IPS DF 6.9 (cell line): ENCODE measurements around the gene IL21.

Experiments used
- DNase-seq: peaks from one replicate; pipeline ENCODE4 v3.0.0-alpha.2; 2013; ENCODE audit warnings: low read depth, low spot score
- H3K27ac ChIP-seq: one replicate; pipeline ENCODE4 v1.5.1; 2013; ENCODE audit warnings: low read length, control low read depth
- H3K27me3 ChIP-seq: 2 replicates; pipeline ENCODE4 v1.6.1; 2013; ENCODE audit warnings: mild to moderate bottlenecking, low read length; ENCODE audit not compliant: control insufficient read depth, insufficient read depth
- H3K36me3 ChIP-seq: 2 replicates; pipeline ENCODE4 v1.6.1; 2013; ENCODE audit warnings: low read length; ENCODE audit not compliant: control insufficient read depth, insufficient read depth
- H3K4me1 ChIP-seq: 2 replicates; pipeline ENCODE4 v1.6.1; 2013; ENCODE audit warnings: low read length; ENCODE audit not compliant: control insufficient read depth, insufficient read depth
- H3K4me3 ChIP-seq: 2 replicates; pipeline ENCODE4 v1.5.1; 2013; ENCODE audit warnings: mild to moderate bottlenecking, low read length
- H3K9me3 ChIP-seq: 2 replicates; pipeline ENCODE4 v1.6.1; 2013; ENCODE audit warnings: low read length, inconsistent platforms; ENCODE audit not compliant: control insufficient read depth, insufficient read depth
- WGBS: extraction: QIAGEN DNeasy Blood & Tissue Kit; methylation state at CpG from one replicate; pipeline ENCODE4 v1.1.7; 2013; ENCODE audit warnings: mixed read lengths, missing lambda C conversion rate; ENCODE audit not compliant: insufficient read length, insufficient coverage; 5-methylcytosine and 5-hydroxymethylcytosine counted together

IL21 gene

DNA sequence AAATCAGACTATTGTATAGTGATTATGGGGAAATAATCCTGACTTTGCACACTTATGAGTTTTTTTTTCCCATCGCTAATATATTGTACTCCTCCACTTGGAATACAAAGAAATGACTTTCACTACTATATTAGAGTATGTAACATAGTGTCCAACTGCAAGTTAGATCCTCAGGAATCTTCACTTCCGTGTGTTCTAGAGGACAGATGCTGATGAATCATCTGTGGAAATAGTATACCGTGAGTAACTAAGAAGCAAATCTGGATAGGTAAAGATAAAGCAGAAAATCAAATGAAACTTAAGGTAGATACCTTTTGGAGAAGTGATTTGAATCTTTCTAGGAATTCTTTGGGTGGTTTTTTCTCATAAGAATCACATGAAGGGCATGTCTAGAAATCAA is 8.3 kb downstream of the IL21 start:
- H3K4me3 ChIP-seq, result no peak overlapping the region
- H3K27ac ChIP-seq, result no peak overlapping the region
- H3K36me3 ChIP-seq, result no peaks in the 10 kb centered on the region
- H3K9me3 ChIP-seq, result no peaks in the 10 kb centered on the region
- DNase-seq, result no peak
- H3K27me3 ChIP-seq, result no peaks in the 10 kb centered on the region
- no CpG with 5 or more reads among the region's 3 CpGs for WGBS
- H3K4me1 ChIP-seq, result no peaks in the 10 kb centered on the region

DNA sequence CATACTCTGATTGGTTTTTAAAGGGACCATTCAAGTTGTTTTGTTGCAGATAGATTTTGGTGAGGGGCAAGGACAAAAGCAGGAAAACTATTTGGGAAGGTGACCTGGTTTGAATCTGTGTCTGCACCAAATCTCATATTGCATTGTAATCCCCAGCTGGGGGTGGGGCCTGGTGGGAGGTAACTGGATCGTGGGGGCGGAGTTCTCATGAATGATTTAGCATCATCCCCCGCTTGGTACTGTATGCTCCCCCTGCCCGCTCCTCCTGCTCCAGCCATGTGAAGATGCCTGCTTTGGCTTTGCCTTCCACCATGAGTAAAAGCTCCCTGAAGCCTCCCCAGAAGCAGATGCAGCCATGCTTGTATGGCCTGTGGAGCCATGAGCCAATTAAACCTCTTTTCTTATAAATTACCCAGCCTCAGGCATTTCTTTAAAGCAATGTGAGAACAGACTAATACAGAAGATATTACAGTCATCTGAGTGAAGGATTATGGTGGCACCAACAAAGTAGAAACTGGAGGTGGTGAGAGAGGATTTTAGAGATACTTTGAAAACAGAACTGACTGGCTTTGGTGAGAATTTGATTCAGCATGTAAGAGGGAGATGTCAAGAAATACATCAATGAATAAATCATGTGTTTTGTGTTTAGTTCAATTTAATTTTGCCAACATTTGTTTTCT is 14.4 kb downstream of the IL21 start:
- no CpG with 5 or more reads among the region's 4 CpGs for WGBS
- no peak for DNase-seq
- H3K4me1 ChIP-seq, result peaks cover 5% of the 10 kb centered on the region; the same call in 1 of the 2 replicates
- no peaks in the 10 kb centered on the region for H3K36me3 ChIP-seq
- H3K27ac ChIP-seq, result no peak overlapping the region
- no peaks in the 10 kb centered on the region for H3K27me3 ChIP-seq
- no peak overlapping the region for H3K4me3 ChIP-seq
- H3K9me3 ChIP-seq, result no peaks in the 10 kb centered on the region

DNA sequence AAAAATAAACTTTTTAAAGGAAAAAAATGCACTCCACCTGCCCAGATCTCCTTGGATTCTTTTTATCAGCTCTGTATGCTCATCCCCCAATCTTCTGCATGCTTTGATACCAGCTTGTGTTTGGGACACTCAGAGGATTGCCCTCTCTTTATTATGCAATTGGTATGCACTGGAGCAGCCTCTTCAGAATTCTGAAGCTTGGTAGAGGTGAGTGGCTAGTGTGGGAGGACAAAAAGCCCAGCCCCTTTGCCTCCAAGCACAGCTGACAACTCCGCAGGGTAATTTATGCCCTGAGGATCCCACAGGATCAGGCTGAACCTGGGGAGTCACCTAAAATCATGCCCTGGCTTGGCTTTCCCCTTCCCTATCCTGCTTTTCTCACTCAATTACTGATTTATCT is 16.7 kb downstream of the IL21 start:
- Histone ChIP-seq H3K4me1 (peaks cover 5% of the 10 kb centered on the region; the same call in 1 of the 2 replicates), H3K27ac (no peak overlapping the region), H3K4me3 (no peak overlapping the region), H3K36me3 (no peaks in the 10 kb centered on the region), H3K27me3 (no peaks in the 10 kb centered on the region), H3K9me3 (no peaks in the 10 kb centered on the region)
- no peak for DNase-seq
- no CpG with 5 or more reads among the region's 1 CpG for WGBS

DNA sequence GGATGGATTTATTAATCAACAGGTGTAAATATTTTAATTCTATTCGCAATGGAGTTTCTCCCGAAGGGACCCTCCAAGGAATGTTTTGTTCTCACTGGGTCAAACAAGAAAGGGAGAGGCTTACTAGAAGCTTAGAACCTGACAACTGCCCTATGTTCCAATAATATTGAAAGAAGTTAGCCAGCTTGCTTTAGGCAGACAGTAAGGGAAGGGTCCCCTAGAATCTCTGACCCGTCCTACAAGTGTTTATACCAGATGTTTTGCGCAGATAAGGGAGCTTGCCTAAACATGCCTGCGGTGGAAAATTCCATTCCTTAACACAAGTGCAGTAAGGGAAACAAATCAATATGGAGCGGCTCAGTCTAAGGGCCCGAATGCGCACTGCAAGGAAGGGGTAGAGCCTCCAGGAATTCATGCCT is 17.7 kb downstream of the IL21 start:
- no CpG with 5 or more reads among the region's 8 CpGs for WGBS
- Histone ChIP-seq H3K36me3 (no peaks in the 10 kb centered on the region), H3K4me3 (no peak overlapping the region), H3K9me3 (no peaks in the 10 kb centered on the region), H3K27me3 (no peaks in the 10 kb centered on the region), H3K27ac (no peak overlapping the region), H3K4me1 (peaks cover 5% of the 10 kb centered on the region; the same call in 1 of the 2 replicates)
- no peak for DNase-seq

DNA sequence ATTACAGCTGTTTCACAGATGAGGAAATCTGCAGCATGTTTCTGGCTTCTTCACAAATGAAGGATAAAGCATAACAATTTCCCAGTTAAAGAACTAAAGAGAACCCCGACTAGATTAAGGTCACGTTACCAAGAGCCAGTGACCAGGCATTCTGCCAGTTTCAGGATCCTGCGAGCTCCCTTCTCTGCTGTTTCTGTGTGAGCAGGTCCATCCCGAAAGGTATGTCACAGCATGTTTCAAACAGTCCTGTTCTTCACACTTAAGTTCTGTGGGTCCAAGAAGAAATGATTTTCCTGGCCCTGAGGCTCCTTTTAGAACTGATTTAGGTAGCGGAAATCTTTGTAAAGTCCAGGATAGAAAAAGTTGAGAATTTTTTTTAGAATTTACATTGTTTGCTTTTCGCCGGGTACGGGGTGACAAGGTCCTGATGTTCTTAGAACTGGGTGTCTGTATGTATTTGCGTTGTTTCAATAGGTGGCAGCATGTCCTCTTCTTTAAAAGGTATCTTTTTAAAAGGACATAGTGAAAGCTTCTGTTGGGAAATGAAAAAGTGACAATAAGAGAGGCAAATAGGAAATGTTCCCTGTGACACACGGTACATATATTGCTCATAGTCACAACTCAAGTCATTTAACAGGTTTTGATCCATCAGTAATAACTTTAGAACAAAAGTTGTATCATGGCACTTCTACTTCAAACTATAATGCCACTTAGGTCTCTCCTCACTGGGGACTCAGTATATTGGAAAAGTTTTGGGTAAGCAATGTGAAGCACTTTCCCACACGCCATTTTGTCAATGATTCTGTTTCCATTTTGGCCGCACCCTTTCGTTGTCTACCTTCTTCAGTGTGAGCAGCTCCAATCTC is 18.4 kb downstream of the IL21 start:
- no CpG with 5 or more reads among the region's 13 CpGs for WGBS
- H3K36me3 ChIP-seq, result no peaks in the 10 kb centered on the region
- peaks cover 5% of the 10 kb centered on the region; the same call in 1 of the 2 replicates for H3K4me1 ChIP-seq
- no peak overlapping the region for H3K4me3 ChIP-seq
- no peaks in the 10 kb centered on the region for H3K9me3 ChIP-seq
- no peak overlapping the region for H3K27ac ChIP-seq
- no peaks in the 10 kb centered on the region for H3K27me3 ChIP-seq
- DNase-seq, result peak; percentile 41

DNA sequence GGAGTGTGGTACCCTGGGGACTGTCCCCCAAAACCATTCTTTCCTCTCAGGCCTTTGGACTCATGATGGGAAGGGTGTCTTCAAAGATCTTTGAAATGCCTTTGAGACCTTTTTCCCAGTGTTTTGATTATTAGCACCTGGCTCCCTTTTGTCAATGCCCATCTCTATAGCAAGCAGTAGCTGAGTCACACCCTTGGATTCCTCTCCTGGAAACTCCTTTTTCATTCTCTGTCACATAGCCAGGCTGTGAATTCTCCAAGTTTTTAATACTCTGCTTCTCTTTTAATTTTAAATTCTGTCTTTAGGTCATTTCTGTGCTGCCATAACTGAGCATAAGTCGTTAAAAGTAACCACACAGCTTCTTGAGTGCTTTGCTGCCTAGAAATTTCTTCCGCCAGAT is 29.7 kb downstream of the IL21 start:
- Histone ChIP-seq H3K27ac (no peak overlapping the region), H3K4me3 (no peak overlapping the region), H3K36me3 (no peaks in the 10 kb centered on the region), H3K9me3 (no peaks in the 10 kb centered on the region), H3K4me1 (no peaks in the 10 kb centered on the region), H3K27me3 (no peaks in the 10 kb centered on the region)
- no peak for DNase-seq
- no CpG with 5 or more reads among the region's 2 CpGs for WGBS

DNA sequence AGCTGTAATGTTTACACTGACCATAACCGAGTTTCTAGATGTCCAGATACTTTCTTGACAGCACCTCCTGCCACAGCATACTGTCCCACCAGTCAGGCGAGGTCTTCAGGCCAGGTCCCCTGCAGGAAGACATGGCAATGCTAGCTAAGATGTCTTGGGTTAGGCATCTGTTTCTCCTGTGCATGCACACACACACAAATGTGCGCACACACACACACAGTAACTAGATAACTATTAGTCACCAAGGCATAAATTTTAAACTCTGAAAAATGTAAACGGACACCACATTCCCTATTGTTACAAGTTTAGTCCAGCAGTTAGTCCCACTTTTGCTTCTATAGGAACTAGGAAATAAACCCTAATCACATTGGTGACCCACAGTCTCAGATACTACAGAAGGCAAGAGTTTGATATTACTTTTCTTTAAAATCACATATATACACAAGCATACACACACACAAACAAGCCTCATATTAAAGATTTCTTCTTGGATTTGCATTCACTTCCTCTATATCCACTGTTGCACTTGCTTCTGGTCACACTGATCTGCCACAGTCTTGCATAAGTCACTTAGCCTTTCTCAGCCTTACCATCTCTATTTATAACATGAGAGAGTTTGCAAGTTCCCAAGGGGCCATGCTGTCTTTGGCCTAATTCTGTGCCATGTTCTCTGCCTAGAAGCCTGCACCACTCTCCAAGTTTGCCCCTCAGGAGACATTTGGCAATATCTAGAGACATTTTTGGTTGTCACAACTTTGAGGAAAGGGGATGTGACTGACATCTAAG is 32.2 kb downstream of the IL21 start:
- Histone ChIP-seq H3K36me3 (no peaks in the 10 kb centered on the region), H3K4me3 (no peak overlapping the region), H3K27me3 (no peaks in the 10 kb centered on the region), H3K4me1 (no peaks in the 10 kb centered on the region), H3K9me3 (no peaks in the 10 kb centered on the region), H3K27ac (no peak overlapping the region)
- WGBS, result no CpG with 5 or more reads among the region's 4 CpGs
- no peak for DNase-seq

DNA sequence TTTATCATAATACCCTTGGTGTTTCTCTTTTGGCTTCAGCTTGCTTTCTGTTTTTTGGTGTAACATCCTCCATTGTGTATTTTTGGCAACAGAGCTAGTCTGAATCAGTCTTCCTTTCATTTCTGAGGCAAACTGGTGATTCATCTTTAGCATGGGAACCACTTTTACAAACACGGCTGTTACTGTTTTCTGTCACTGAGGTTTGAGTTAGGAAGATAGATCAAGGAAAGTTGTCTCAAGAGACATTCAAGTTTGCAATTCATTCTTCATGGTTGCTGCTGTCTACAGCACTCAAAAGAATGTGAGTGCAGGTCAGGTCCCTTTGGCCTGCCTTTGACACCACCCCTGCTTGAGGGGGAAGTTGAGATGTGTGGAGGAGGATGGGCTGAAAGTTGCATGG is 36.3 kb downstream of the IL21 start:
- DNase-seq, result no peak
- no CpG with 5 or more reads among the region's 1 CpG for WGBS

DNA sequence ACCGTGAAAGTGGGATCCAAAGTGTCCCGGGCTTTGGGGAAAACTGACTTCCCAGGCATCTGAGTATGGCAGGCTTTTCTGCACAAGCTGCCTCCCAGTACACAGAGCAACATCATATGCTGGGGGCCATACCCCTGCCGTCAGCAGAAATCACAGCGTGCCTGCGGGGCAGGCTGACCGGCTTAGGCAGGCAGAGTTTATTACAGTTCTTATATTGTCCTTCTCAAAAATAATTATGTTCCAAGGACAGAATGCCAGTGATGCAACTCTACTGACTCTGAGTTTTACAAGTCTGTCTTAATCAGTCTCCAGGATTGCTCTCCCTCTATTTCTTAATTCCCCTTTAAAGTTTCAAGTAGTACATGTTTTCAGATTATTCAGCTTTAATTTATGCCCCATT is 37.0 kb downstream of the IL21 start:
- H3K4me1 ChIP-seq, result no peaks in the 10 kb centered on the region
- no peak overlapping the region for H3K27ac ChIP-seq
- H3K36me3 ChIP-seq, result no peaks in the 10 kb centered on the region
- no peaks in the 10 kb centered on the region for H3K9me3 ChIP-seq
- no CpG with 5 or more reads among the region's 6 CpGs for WGBS
- H3K27me3 ChIP-seq, result no peaks in the 10 kb centered on the region
- H3K4me3 ChIP-seq, result no peak overlapping the region
- no peak for DNase-seq

More for the DNA sequence above, 36.3 kb downstream of the IL21 start:
- Histone ChIP-seq H3K4me1 (no peaks in the 10 kb centered on the region), H3K36me3 (no peaks in the 10 kb centered on the region), H3K9me3 (no peaks in the 10 kb centered on the region), H3K27me3 (no peaks in the 10 kb centered on the region), H3K4me3 (no peak overlapping the region), H3K27ac (no peak overlapping the region)
